ENCODE measurements around the gene CLMN. TPM values are rescaled to one million over a fixed set of nuclear protein-coding genes. Genes with fewer than 3 reads are reported as not detected.

Gene CLMN
- total and polyA plus RNA-seq, 2 donors (not counting 3 experiments of a cell fraction or from before 2014, with no cell fraction given), result 0.72 to 9.6 TPM

DNA sequence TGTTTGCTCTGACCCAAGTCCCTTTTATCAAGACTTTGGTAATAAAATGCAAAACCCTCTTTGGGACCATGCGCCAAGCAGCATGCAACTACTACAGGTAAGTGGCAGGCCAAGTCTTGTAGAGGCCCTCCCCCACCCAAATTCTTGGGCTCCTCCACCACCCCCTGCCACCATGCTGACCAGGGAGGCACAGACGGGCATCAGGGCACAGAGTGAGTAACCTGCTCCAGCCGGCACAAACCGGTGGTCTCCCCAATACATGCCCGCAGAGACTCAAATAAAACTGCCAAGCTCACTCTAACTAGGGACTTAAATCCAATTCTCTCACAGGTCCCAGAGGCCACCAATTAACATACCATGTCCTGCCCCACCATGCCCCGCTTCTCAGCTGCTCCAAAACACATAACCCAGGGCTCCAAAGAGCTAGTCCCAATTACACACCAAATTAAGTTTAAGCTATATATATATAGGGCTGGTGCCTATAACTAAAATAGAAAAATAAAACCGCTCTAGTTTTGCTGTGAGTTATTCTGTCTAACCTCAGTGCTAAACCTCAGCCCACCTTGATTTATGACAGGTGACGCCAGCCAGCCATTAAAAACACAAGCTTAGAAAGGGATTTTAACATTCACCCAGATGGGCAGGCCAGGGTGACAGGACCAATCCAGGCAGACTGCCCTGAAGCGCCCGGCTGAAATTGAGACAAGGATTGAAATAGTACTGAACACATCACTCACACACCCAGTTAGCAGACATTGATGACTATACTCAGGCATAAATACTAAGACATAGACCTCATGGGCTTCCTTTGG is 81.0 kb downstream of the CLMN start:
- no peak overlapping the region for H2AFZ ChIP-seq (ENCODE audit: low read depth, low read length)
- H3K9ac ChIP-seq (replicated peaks; ENCODE audit: extremely low read depth, insufficient read depth, low read length), result no peak overlapping the region
- no peaks in the 10 kb centered on the region for H3K79me2 ChIP-seq (ENCODE audit: control insufficient read depth, insufficient read depth, low read length)
- H3K9me1 ChIP-seq (replicated peaks; ENCODE audit: control insufficient read depth, extremely low read depth, insufficient read depth, low read length), result no peaks in the 10 kb centered on the region
- no peak for TF ChIP-seq GATA2 (IDR thresholded peaks at IDR 0.05; ENCODE audit: insufficient read depth, insufficient read length, low read depth, low read length)
- no peak for TF ChIP-seq POLR2AphosphoS5 (IDR thresholded peaks at IDR 0.05; ENCODE audit: insufficient read depth, low read depth, low read length)
- TF ChIP-seq, protein P1, sequence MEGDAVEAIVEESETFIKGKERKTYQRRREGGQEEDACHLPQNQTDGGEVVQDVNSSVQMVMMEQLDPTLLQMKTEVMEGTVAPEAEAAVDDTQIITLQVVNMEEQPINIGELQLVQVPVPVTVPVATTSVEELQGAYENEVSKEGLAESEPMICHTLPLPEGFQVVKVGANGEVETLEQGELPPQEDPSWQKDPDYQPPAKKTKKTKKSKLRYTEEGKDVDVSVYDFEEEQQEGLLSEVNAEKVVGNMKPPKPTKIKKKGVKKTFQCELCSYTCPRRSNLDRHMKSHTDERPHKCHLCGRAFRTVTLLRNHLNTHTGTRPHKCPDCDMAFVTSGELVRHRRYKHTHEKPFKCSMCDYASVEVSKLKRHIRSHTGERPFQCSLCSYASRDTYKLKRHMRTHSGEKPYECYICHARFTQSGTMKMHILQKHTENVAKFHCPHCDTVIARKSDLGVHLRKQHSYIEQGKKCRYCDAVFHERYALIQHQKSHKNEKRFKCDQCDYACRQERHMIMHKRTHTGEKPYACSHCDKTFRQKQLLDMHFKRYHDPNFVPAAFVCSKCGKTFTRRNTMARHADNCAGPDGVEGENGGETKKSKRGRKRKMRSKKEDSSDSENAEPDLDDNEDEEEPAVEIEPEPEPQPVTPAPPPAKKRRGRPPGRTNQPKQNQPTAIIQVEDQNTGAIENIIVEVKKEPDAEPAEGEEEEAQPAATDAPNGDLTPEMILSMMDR (IDR thresholded peaks at IDR 0.05; ENCODE audit: extremely low read depth in 1 of 2, insufficient read depth in 1 of 2, low read depth in 1 of 2, low read length in 2 of 2), result no peak
- TF ChIP-seq JUN (IDR thresholded peaks at IDR 0.05; ENCODE audit: borderline replicate concordance, insufficient read depth, insufficient read length, low read depth), result no peak
- TF ChIP-seq, protein P2, sequence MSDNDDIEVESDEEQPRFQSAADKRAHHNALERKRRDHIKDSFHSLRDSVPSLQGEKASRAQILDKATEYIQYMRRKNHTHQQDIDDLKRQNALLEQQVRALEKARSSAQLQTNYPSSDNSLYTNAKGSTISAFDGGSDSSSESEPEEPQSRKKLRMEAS (IDR thresholded peaks at IDR 0.05; ENCODE audit: insufficient read depth, insufficient read length), result no peak
- no peak for TF ChIP-seq POLR2A (IDR thresholded peaks at IDR 0.05; ENCODE audit: low read depth, low read length)
- no peak for TF ChIP-seq FOS (IDR thresholded peaks at IDR 0.05; ENCODE audit: borderline replicate concordance, insufficient read depth, low read length)
- TF ChIP-seq EZH2 (IDR thresholded peaks at IDR 0.05; ENCODE audit: borderline replicate concordance, low read depth, low read length, severe bottlenecking), result no peak
- no peak for TF ChIP-seq MYC (IDR thresholded peaks at IDR 0.05; ENCODE audit: low read depth, low read length)
- ChIA-PET POLR2A (no interaction called here), CTCF (interaction anchor here (1.3 kb wide), 1 partner anchor 9 kb away, joined by 4 read pairs; no protein-coding TSS in a partner anchor)
- H3K27ac ChIP-seq (ENCODE audit: insufficient read depth, low read depth, low read length), result no peak overlapping the region
- intact Hi-C loops (cut with micrococcal nuclease) (no loop called here), dilution Hi-C loops (cut with MboI; ENCODE audit: extremely low pct_ligation_motif_present, low sequenced_read_pairs) (no loop called here)
- FAIRE-seq, result no peak
- no TSS peak for BruUV-seq (replicated peaks)
- no peak overlapping the region for H3K4me3 ChIP-seq (replicated peaks in 1 of 3; ENCODE audit: insufficient read depth in 1 of 3, low read depth in 1 of 3, low read length in 3 of 3)
- H3K4me2 ChIP-seq (ENCODE audit: insufficient read depth, low read length), result no peak overlapping the region
- no peak for DNase-seq (ENCODE audit: low read depth, low spot score)
- no peaks in the 10 kb centered on the region for H3K36me3 ChIP-seq (ENCODE audit: control insufficient read depth in 2 of 2, extremely low read depth in 1 of 2, insufficient read depth in 2 of 2, low read length in 2 of 2)
- H3K27me3 ChIP-seq (ENCODE audit: control insufficient read depth in 2 of 2, insufficient read depth in 2 of 2, low read length in 2 of 2), result no peaks in the 10 kb centered on the region
- no peaks in the 10 kb centered on the region for H4K20me1 ChIP-seq (replicated peaks; ENCODE audit: control insufficient read depth, extremely low read depth, insufficient read depth, low read length)
- no peaks in the 10 kb centered on the region for H3K9me3 ChIP-seq (replicated peaks; ENCODE audit: control insufficient read depth, insufficient read depth, low read length)
- H3K4me1 ChIP-seq (ENCODE audit: control insufficient read depth, extremely low read depth, insufficient read depth, low read length), result no peaks in the 10 kb centered on the region
